ENCODE measurements around the gene DONSON. TPM values are rescaled to one million over a fixed set of nuclear protein-coding genes. Genes with fewer than 3 reads are reported as not detected.

The DONSON gene
- total RNA-seq, 1 experiment from 2014 or later: 29.2 TPM

DNA sequence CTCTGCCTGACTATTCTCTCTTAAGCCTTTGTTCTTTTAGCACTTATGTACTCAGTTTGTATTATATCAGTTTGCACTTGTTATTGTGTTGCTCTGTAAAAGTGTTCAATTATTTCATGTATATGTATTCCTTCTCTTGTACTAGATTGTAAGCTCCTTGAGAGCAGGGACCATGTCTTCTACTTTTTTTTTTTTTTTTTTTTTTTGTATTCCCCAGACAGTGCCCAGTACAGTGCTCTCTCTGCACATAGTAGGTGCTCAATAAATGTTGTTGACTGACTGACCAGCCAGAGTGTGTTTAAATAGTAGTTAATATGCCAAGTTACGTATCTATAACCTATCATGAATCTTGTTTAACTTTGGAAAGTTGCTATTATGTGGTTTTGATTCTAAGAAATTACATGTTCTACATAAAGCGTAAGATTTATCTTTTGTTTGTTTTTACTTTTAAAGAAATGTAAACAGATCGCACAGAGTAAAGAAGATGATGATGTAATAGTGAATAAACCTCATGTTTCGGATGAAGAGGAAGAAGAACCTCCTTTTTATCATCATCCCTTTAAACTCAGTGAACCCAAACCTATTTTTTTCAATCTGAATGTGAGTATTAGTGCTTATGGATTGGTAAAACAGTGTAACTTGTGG, 29.6 kb downstream of the DONSON start:
- H3K4me1 ChIP-seq (ENCODE audit: insufficient read depth, low read length): no peaks in the 10 kb centered on the region
- no peak for DNase-seq
- peak; percentile 20; the same call in 1 of the 2 replicates for ATAC-seq
- no peaks in the 10 kb centered on the region for H3K9me2 ChIP-seq (replicated peaks; ENCODE audit: low read length)
- H3K4me2 ChIP-seq (ENCODE audit: low read length): no peak overlapping the region
- intact Hi-C loops (cut with micrococcal nuclease): no loop called here
- BruUV-seq (replicated peaks): no TSS peak
- peaks cover 89% of the 10 kb centered on the region for H3K79me2 ChIP-seq (ENCODE audit: low read length)
- H3K9ac ChIP-seq (ENCODE audit: low read length): no peak overlapping the region
- ChIA-PET CTCF (no interaction called here), POLR2A (ENCODE audit: unreplicated experiment) (no interaction called here)
- H3K27me3 ChIP-seq (ENCODE audit: low read length): no peaks in the 10 kb centered on the region
- H3K36me3 ChIP-seq (ENCODE audit: low read depth, low read length): peaks cover 89% of the 10 kb centered on the region
- no peak overlapping the region for H2AFZ ChIP-seq (ENCODE audit: low read length)
- no peak for TF ChIP-seq EZH2 (IDR thresholded peaks at IDR 0.05; ENCODE audit: low read length, unreplicated experiment)
- no peak for TF ChIP-seq EZH2phosphoT487 (IDR thresholded peaks at IDR 0.05; ENCODE audit: borderline replicate concordance, low read length)
- TF ChIP-seq CTCF (conservative IDR thresholded peaks at IDR 0.05; ENCODE audit: low read depth, low read length): no peak
- H3F3A ChIP-seq (ENCODE audit: low read length, unreplicated experiment): no peaks in the 10 kb centered on the region
- peaks cover 77% of the 10 kb centered on the region for H4K20me1 ChIP-seq (ENCODE audit: low read length)
- H3K9me3 ChIP-seq (ENCODE audit: low read length): no peaks in the 10 kb centered on the region
- no peak overlapping the region for H3K4me3 ChIP-seq (ENCODE audit: low read length)
- no peak overlapping the region for H3K27ac ChIP-seq (ENCODE audit: low read length)

DNA sequence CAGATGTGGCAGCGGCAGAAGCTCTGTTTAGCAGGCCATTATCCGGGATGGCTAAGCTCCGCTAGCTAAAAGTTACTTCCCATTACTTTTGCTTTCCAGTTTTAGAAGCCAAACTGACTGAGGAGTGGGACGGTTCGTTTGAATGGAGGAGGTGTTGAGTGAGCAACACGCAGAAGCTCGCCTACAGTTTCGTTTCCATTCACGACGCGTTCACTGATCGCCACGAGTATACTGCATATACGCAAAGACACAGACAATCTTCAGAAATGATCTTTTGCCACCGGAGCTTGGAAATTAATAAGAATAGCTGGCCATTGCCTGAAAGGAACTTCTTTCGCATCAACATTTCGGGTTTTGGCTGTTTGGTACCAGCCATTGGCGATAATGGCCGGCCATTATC, 31.0 kb downstream of the DONSON start:
- intact Hi-C loops (cut with micrococcal nuclease): no loop called here
- Histone ChIP-seq H3K36me3 (ENCODE audit: low read depth, low read length) (peaks cover 88% of the 10 kb centered on the region), H3K9ac (ENCODE audit: low read length) (no peak overlapping the region), H3K27ac (ENCODE audit: low read length) (no peak overlapping the region), H3K79me2 (ENCODE audit: low read length) (peaks cover 91% of the 10 kb centered on the region), H2AFZ (ENCODE audit: low read length) (no peak overlapping the region), H3K27me3 (ENCODE audit: low read length) (no peaks in the 10 kb centered on the region), H3K4me3 (ENCODE audit: low read length) (no peak overlapping the region), H3K9me3 (ENCODE audit: low read length) (no peaks in the 10 kb centered on the region), H3F3A (ENCODE audit: low read length, unreplicated experiment) (no peaks in the 10 kb centered on the region), H3K4me1 (ENCODE audit: insufficient read depth, low read length) (no peaks in the 10 kb centered on the region), H4K20me1 (ENCODE audit: low read length) (peaks cover 87% of the 10 kb centered on the region), H3K9me2 (replicated peaks; ENCODE audit: low read length) (no peaks in the 10 kb centered on the region), H3K4me2 (ENCODE audit: low read length) (no peak overlapping the region)
- no peak for TF ChIP-seq EZH2 (IDR thresholded peaks at IDR 0.05; ENCODE audit: low read length, unreplicated experiment)
- no TSS peak for BruUV-seq (replicated peaks)
- ATAC-seq (no peak), DNase-seq (no peak)
- ChIA-PET CTCF (no interaction called here), POLR2A (ENCODE audit: unreplicated experiment) (no interaction called here)

- Histone ChIP-seq H3K4me2 (ENCODE audit: low read length) (no peak overlapping the region), H3K27ac (ENCODE audit: low read length) (no peak overlapping the region), H4K20me1 (ENCODE audit: low read length) (peaks cover 93% of the 10 kb centered on the region), H2AFZ (ENCODE audit: low read length) (no peak overlapping the region), H3K27me3 (ENCODE audit: low read length) (no peaks in the 10 kb centered on the region), H3K79me2 (ENCODE audit: low read length) (peaks cover 99% of the 10 kb centered on the region), H3K9me3 (ENCODE audit: low read length) (no peaks in the 10 kb centered on the region), H3K36me3 (ENCODE audit: low read depth, low read length) (peaks cover 91% of the 10 kb centered on the region), H3K4me3 (ENCODE audit: low read length) (no peak overlapping the region), H3K4me1 (ENCODE audit: insufficient read depth, low read length) (no peaks in the 10 kb centered on the region), H3F3A (ENCODE audit: low read length, unreplicated experiment) (no peaks in the 10 kb centered on the region), H3K9ac (ENCODE audit: low read length) (no peak overlapping the region), H3K9me2 (replicated peaks; ENCODE audit: low read length) (no peaks in the 10 kb centered on the region)
- intact Hi-C loops (cut with micrococcal nuclease): no loop called here
- no TSS peak for BruUV-seq (replicated peaks)
- ChIA-PET CTCF (no interaction called here), POLR2A (ENCODE audit: unreplicated experiment) (no interaction called here)
- TF ChIP-seq EZH2 (IDR thresholded peaks at IDR 0.05; ENCODE audit: low read length, unreplicated experiment) (no peak), EZH2phosphoT487 (IDR thresholded peaks at IDR 0.05; ENCODE audit: borderline replicate concordance, low read length) (no peak), CTCF (conservative IDR thresholded peaks at IDR 0.05; ENCODE audit: low read depth, low read length) (no peak)
- DNase-seq (no peak), ATAC-seq (no peak)
Measured at GRCh38 chr21:33554982-33555344, 33.5 kb downstream of the DONSON start.
